DMS 273 (cell line): ENCODE data around the gene PARVB.

Source experiments
- DNase-seq: peaks from one replicate; lab custom pipeline; 2025; ENCODE audit not compliant: unreplicated experiment; lab: John Stamatoyannopoulos, UW

The PARVB gene

GRCh38 chr22:44084044-44084772, 60.1 kb downstream of the PARVB start:
- no peak for DNase-seq

GRCh38 chr22:44085743-44086270, 61.7 kb downstream of the PARVB start:
- peak; percentile 78 for DNase-seq

GRCh38 chr22:44086271-44087088, 62.4 kb downstream of the PARVB start:
- no peak for DNase-seq

GRCh38 chr22:44087089-44087430, 63.0 kb downstream of the PARVB start:
- no peak for DNase-seq

GRCh38 chr22:44088976-44089570, 65.0 kb downstream of the PARVB start:
- DNase-seq: no peak

- DNase-seq: no peak
Observed at GRCh38 chr22:44089717-44090570, 65.8 kb downstream of the PARVB start.

GRCh38 chr22:44090571-44090905, 66.4 kb downstream of the PARVB start:
- no peak for DNase-seq

- DNase-seq: peak; percentile 6
Observed at GRCh38 chr22:44091021-44091721, 67.1 kb downstream of the PARVB start.

GRCh38 chr22:44091751-44092150, 67.6 kb downstream of the PARVB start:
- DNase-seq: no peak

- DNase-seq: no peak
Observed at GRCh38 chr22:44092636-44093220, 68.6 kb downstream of the PARVB start.

- DNase-seq: no peak
Observed at GRCh38 chr22:44093791-44094190, 69.7 kb downstream of the PARVB start.

- no peak for DNase-seq
Observed at GRCh38 chr22:44094751-44095302, 70.7 kb downstream of the PARVB start.

- DNase-seq: no peak
Observed at GRCh38 chr22:44096736-44097135, 72.6 kb downstream of the PARVB start.

- DNase-seq: no peak
Observed at GRCh38 chr22:44097263-44098020, 73.3 kb downstream of the PARVB start.

GRCh38 chr22:44098021-44098739, 74.1 kb downstream of the PARVB start:
- DNase-seq: no peak

GRCh38 chr22:44098966-44099530, 74.9 kb downstream of the PARVB start:
- no peak for DNase-seq

- no peak for DNase-seq
Observed at GRCh38 chr22:44099696-44100095, 75.6 kb downstream of the PARVB start.

GRCh38 chr22:44100411-44100810, 76.3 kb downstream of the PARVB start:
- DNase-seq: no peak
